Ascending aorta (tissue), 2 donors: ENCODE data around the gene DCAF10. TPM values are rescaled to one million over a fixed set of nuclear protein-coding genes. Genes with fewer than 3 reads are reported as not detected.

Source experiments
- DNase-seq, 2 donors: peaks; one replicate each; pipeline ENCODE4 v3.0.0-alpha.2; 2019; ENCODE audit warnings: low spot score in 2 of 2
- H3K27ac ChIP-seq, 2 donors: fragments of 200-600 bp; sonication (generic); one replicate each; pipeline ENCODE4 v1.5.1; 2016 to 2017; ENCODE audit warnings: mild to moderate bottlenecking in 1 of 2
- H3K27me3 ChIP-seq: fragments of 200-600 bp; sonication (generic); one replicate; pipeline ENCODE4 v1.5.1; 2017
- H3K36me3 ChIP-seq, 2 donors: fragments of 200-600 bp; sonication (generic); one replicate each; pipeline ENCODE4 v1.5.1; 2016
- H3K4me1 ChIP-seq, 2 donors: fragments of 200-600 bp; sonication (generic); one replicate each; pipeline ENCODE4 v1.5.1; 2016 to 2017; ENCODE audit warnings: mild to moderate bottlenecking in 1 of 2
- H3K4me3 ChIP-seq, 2 donors: fragments of 200-600 bp; sonication (generic); one replicate each; pipeline ENCODE4 v1.5.1; 2016 to 2017; ENCODE audit warnings: mild to moderate bottlenecking in 1 of 2
- H3K9me3 ChIP-seq, 2 donors: fragments of 200-600 bp; sonication (generic); one replicate each; pipeline ENCODE4 v1.5.1; 2016
- CTCF ChIP-seq, 3 experiments: fragments of 200-600 bp in 2 of 3; fragments of 450-650 bp in 1 of 3; sonication (generic) in 2 of 3; IDR thresholded peaks; one replicate each; pipeline ENCODE4 v1.5.1; 2016 to 2019; ENCODE audit warnings: antibody characterized with exemption in 3 of 3, mild to moderate bottlenecking in 1 of 3, moderate library complexity in 1 of 3
- intact Hi-C: fragments of 100-400 bp; cut with DNase I; formaldehyde crosslinking; loops from one replicate; pipeline ENCODE4 v1.15.1; 2023
- total RNA-seq: library from RNA; depleted of rRNA; stranded (reverse); fragments of >200 nt; gene quantifications from one replicate; pipeline ENCODE4 v1.1.0, GENCODE V29; 2016

DCAF10 gene
- total RNA-seq, 1 donor from 2014 or later = 23.5 TPM

DNA sequence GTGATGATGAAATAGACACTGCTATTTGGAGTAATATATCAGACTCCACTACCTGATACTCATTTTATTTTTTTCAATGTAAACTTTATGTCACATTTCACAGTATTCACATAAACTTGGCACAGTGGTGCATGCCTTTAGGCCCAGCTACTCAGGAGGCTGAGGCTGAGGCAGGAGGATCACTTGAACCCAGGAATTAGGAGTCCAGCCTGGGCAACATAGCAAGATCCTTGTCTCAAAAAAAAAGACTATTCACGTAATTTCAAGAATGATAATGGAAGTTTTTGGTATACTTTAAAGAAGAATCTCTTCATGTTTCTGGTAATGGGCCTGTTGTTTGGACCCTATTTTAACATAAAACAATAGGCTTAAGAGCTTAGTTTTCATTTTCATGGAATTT, 56.0 kb downstream of the DCAF10 start:
- H3K4me3 ChIP-seq = no peak overlapping the region
- peaks cover 19 to 32% of the 10 kb centered on the region in 2 donors for H3K36me3 ChIP-seq
- H3K9me3 ChIP-seq = no peaks in the 10 kb centered on the region
- no peak for TF ChIP-seq CTCF (IDR thresholded peaks at IDR 0.05)
- intact Hi-C loops = no loop called here
- no peaks in the 10 kb centered on the region for H3K4me1 ChIP-seq
- no peak for DNase-seq
- H3K27me3 ChIP-seq = no peaks in the 10 kb centered on the region
- H3K27ac ChIP-seq = no peak overlapping the region

- Histone ChIP-seq H3K9me3 (no peaks in the 10 kb centered on the region), H3K27me3 (no peaks in the 10 kb centered on the region), H3K27ac (no peak overlapping the region), H3K4me3 (no peak overlapping the region), H3K4me1 (no peaks in the 10 kb centered on the region), H3K36me3 (peaks cover 32 to 50% of the 10 kb centered on the region in 2 donors)
- DNase-seq = no peak
- no peak for TF ChIP-seq CTCF (IDR thresholded peaks at IDR 0.05)
- intact Hi-C loops = no loop called here
Observed at GRCh38 chr9:37859043-37859442, 58.4 kb downstream of the DCAF10 start.

DNA sequence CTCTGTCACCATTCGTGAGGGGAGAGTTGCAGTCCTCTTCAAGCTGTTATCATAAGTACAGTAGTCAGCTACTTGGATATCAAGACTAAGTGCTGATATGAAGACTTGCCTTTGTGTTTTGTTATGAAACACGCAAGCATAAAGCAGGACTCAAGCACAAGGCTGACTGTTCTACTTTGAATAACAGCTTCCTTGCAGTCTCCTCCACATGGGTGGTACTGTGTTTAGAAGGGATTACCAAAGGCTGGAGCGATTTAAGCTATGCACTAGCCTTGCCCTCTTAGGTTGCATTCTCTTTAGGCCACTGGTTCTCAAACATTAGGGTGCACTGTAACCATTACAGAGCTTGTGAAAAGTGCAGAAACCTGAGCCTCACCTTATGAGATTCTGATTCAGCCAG, 61.9 kb downstream of the DCAF10 start:
- Histone ChIP-seq H3K27me3 (no peaks in the 10 kb centered on the region), H3K27ac (no peak overlapping the region), H3K36me3 (peaks cover 29 to 43% of the 10 kb centered on the region in 2 donors), H3K9me3 (no peaks in the 10 kb centered on the region), H3K4me3 (no peak overlapping the region), H3K4me1 (no peaks in the 10 kb centered on the region)
- no peak for TF ChIP-seq CTCF (IDR thresholded peaks at IDR 0.05)
- intact Hi-C loops = no loop called here
- no peak for DNase-seq

GRCh38 chr9:37870081-37870798, 69.6 kb downstream of the DCAF10 start:
- Histone ChIP-seq H3K9me3 (no peaks in the 10 kb centered on the region), H3K27me3 (no peaks in the 10 kb centered on the region), H3K27ac (no peak overlapping the region), H3K4me1 (no peaks in the 10 kb centered on the region), H3K4me3 (no peak overlapping the region), H3K36me3 (no peaks in the 10 kb centered on the region)
- no peak for DNase-seq
- intact Hi-C loops = no loop called here
- TF ChIP-seq CTCF (IDR thresholded peaks at IDR 0.05) = no peak

- Histone ChIP-seq H3K27ac (no peak overlapping the region), H3K27me3 (no peaks in the 10 kb centered on the region), H3K36me3 (no peaks in the 10 kb centered on the region), H3K4me1 (no peaks in the 10 kb centered on the region), H3K9me3 (no peaks in the 10 kb centered on the region), H3K4me3 (no peak overlapping the region)
- no peak for TF ChIP-seq CTCF (IDR thresholded peaks at IDR 0.05)
- DNase-seq = no peak
- intact Hi-C loops = no loop called here
Observed at GRCh38 chr9:37870799-37871176, 70.2 kb downstream of the DCAF10 start.

DNA sequence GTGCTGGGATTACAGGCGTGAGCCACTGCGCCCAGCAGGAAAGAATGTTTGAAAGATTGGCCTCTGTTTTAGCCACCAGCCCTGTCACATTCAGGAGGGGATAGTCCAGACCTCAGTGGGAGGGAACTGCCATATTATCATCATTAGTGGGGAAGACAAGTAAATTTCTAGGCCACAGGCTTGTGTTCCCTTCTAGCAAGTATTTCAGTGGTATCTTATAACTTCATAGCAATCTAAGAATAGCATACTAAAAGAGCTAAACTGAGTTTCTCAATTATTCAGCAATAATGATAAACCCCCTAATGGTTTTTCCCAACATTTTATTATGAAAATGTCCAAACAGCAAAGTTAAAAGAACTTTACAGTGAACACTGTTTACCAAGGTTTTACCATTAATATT, 73.4 kb downstream of the DCAF10 start:
- Histone ChIP-seq H3K27ac (no peak overlapping the region), H3K36me3 (peaks cover 0 to 13% of the 10 kb centered on the region in 2 donors), H3K27me3 (no peaks in the 10 kb centered on the region), H3K4me3 (no peak overlapping the region), H3K9me3 (no peaks in the 10 kb centered on the region), H3K4me1 (no peaks in the 10 kb centered on the region)
- intact Hi-C loops = no loop called here
- no peak for DNase-seq
- no peak for TF ChIP-seq CTCF (IDR thresholded peaks at IDR 0.05)
